ENCODE data around the gene ASB7. TPM values are rescaled to one million over a fixed set of nuclear protein-coding genes. Genes with fewer than 3 reads are reported as not detected.

The ASB7 gene
- total and polyA plus RNA-seq, 12 donors, result 2.9 to 7.0 (median 5.8) TPM

DNA sequence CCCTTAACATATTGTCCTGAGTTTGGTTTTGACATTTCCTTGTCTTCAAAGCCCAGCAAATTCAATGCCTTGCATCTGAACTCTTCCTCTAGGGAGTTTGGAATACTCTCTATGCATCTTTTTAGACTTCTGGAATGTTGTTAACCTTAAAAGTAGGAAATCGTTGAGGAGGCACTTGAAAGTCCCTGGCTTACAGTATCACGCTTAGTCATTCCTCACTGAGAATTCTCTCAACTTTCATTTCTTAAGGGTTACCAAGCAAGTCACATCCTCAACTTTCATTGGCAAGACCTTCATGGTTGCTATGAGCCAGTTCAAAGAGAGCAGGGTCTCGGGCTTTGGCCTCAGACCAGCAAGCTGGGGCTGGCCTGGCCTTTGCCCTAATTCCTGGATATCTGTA, 89.9 kb downstream of the ASB7 start:
- ATAC-seq, result no peak
- TF ChIP-seq, protein P1, sequence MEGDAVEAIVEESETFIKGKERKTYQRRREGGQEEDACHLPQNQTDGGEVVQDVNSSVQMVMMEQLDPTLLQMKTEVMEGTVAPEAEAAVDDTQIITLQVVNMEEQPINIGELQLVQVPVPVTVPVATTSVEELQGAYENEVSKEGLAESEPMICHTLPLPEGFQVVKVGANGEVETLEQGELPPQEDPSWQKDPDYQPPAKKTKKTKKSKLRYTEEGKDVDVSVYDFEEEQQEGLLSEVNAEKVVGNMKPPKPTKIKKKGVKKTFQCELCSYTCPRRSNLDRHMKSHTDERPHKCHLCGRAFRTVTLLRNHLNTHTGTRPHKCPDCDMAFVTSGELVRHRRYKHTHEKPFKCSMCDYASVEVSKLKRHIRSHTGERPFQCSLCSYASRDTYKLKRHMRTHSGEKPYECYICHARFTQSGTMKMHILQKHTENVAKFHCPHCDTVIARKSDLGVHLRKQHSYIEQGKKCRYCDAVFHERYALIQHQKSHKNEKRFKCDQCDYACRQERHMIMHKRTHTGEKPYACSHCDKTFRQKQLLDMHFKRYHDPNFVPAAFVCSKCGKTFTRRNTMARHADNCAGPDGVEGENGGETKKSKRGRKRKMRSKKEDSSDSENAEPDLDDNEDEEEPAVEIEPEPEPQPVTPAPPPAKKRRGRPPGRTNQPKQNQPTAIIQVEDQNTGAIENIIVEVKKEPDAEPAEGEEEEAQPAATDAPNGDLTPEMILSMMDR (IDR thresholded peaks at IDR 0.05), result no peak

DNA sequence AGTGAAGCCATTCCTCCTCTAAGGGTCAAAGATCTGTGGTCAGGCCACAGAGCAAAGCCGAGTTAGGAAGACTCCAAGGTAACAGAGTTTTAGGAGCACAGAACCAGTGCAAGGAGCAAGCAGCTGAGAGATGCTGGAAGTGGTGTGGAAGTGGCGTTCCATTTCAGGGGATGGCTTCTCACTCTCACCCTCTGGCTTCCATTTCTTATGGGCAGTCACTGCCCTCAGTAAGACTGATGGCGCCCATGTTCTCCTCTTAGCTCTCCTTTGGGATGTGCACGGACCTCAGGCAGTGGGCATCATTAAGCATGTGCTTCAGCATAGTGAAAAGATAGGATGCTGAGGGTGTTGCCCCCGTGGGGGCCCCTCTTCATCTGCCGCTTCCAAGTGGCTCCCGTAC, 90.3 kb downstream of the ASB7 start:
- intact Hi-C loops (cut with DNase I), result loop anchor here in 1 of 10 donors (10.0 kb wide), 1 partner anchor 58 kb away; no protein-coding TSS in a partner anchor
- WGBS, 2 donors, result 85 to 90% methylated on average over 7 of the region's 7 CpGs
- Histone ChIP-seq H3K4me1 (peaks cover 0 to 9% (median 0%) of the 10 kb centered on the region in 9 donors), H3K27me3 (peaks cover 0 to 11% (median 0%) of the 10 kb centered on the region in 7 donors), H3K4me3 (no peak overlapping the region), H3K36me3 (no peaks in the 10 kb centered on the region), H3K9me3 (peaks cover 0 to 12% (median 0%) of the 10 kb centered on the region in 11 donors), H3K27ac (peak overlapping the region in 1 of 10 donors; percentile 87)
- no peak for DNase-seq
- TF ChIP-seq, protein P1 (IDR thresholded peaks at IDR 0.05), result no peak
- no peak for ATAC-seq

More for the DNA sequence above, 89.9 kb downstream of the ASB7 start:
- intact Hi-C loops (cut with DNase I), result loop anchor here in 1 of 10 donors (10.0 kb wide), 1 partner anchor 57 kb away; no protein-coding TSS in a partner anchor
- H3K27me3 ChIP-seq, result peaks cover 0 to 9% (median 0%) of the 10 kb centered on the region in 7 donors
- H3K36me3 ChIP-seq, result no peaks in the 10 kb centered on the region
- peaks cover 0 to 12% (median 0%) of the 10 kb centered on the region in 11 donors for H3K9me3 ChIP-seq
- H3K27ac ChIP-seq, result peak overlapping the region in 1 of 10 donors; percentile 87
- WGBS, 2 donors, result 86 to 89% methylated on average over 3 of the region's 3 CpGs
- H3K4me3 ChIP-seq, result no peak overlapping the region
- DNase-seq, result no peak
- H3K4me1 ChIP-seq, result peaks cover 0 to 9% (median 0%) of the 10 kb centered on the region in 9 donors

DNA sequence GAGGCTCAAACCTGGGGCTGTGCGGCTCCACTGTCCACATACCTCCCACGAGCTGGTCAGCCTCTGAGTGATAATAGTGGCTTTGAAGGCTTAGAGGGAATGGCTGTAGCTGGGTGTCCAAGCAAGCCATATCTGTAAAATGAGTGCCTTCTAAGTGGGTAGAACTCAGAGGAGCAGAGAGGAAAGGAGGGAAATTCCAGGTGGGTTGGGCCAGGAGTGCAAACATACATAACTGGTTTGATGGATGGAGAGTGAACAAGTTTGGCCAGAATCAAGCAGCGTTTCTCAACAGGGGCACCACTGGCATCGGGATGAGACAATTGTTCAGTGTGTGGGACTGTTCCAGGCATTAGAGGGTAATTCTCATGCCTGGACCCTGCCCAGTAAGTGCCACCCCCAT, 91.1 kb downstream of the ASB7 start:
- H3K27ac ChIP-seq, result peak overlapping the region in 3 of 10 donors; percentile 12 to 81 (median 64)
- intact Hi-C loops (cut with DNase I), result loop anchor here in 1 of 10 donors (10.0 kb wide), 1 partner anchor 59 kb away; no protein-coding TSS in a partner anchor

DNA sequence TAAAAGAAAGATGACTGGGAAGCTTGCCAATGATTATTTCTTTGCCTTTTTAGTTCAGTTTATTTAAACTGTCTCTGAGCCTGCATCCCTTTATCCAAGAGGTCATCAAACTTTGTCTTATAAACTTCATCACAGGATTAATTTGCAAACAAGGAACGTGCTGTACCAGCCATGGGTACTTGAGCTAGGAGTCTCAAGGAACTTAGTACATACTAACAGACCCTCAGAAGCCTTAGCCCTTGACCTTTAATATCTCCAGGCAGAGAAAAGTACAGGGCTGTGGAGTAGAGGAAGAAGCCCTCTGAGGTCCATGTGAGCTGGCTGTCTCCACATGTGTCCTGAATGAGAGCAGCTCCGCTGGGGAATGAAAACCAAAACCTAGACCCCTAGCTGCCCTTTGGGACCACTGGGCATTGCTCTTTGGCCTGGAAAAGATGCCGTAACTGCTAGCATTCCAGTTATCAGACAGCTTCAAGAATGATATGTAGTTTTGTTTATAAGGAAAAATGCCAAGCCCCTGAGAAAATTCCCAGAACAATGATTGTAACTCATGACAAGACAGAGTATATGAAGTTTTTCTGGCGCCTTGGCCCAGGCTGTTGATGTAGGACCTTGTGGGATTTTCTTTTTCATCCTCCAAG, 92.1 kb downstream of the ASB7 start:
- H3K27ac ChIP-seq, result peak overlapping the region in 7 of 10 donors; percentile 20 to 81 (median 42)
- H3K36me3 ChIP-seq, result no peaks in the 10 kb centered on the region
- peaks cover 0 to 12% (median 0%) of the 10 kb centered on the region in 11 donors for H3K9me3 ChIP-seq
- H3K27me3 ChIP-seq, result peaks cover 0 to 11% (median 0%) of the 10 kb centered on the region in 7 donors
- peak in 6 of 8 donors; percentile 39 to 53 (median 50) for ATAC-seq
- TF ChIP-seq, protein P1 (IDR thresholded peaks at IDR 0.05), result no peak
- WGBS, 2 donors, result 56 to 65% methylated on average over 4 of the region's 4 CpGs
- no peak overlapping the region for H3K4me3 ChIP-seq
- intact Hi-C loops (cut with DNase I), result loop anchor here in 1 of 10 donors (10.0 kb wide), 1 partner anchor 60 kb away; no protein-coding TSS in a partner anchor
- H3K4me1 ChIP-seq, result peaks cover 0 to 9% (median 0%) of the 10 kb centered on the region in 9 donors
- no peak for DNase-seq

More for the DNA sequence above, 91.1 kb downstream of the ASB7 start:
- ATAC-seq (no peak), DNase-seq (no peak)
- peaks cover 0 to 12% (median 0%) of the 10 kb centered on the region in 11 donors for H3K9me3 ChIP-seq
- 88 to 90% methylated on average over 4 of the region's 4 CpGs for WGBS, 2 donors
- H3K27me3 ChIP-seq, result peaks cover 0 to 11% (median 0%) of the 10 kb centered on the region in 7 donors
- H3K4me1 ChIP-seq, result peaks cover 0 to 9% (median 0%) of the 10 kb centered on the region in 9 donors
- TF ChIP-seq, protein P1 (IDR thresholded peaks at IDR 0.05), result no peak
- no peak overlapping the region for H3K4me3 ChIP-seq
- no peaks in the 10 kb centered on the region for H3K36me3 ChIP-seq
